Gastrocnemius medialis (tissue), 4 donors: ENCODE measurements around the gene SGMS1.

Experiments used
- CTCF ChIP-seq, 5 experiments: fragments of 450-650 bp in 3 of 5; fragments of 200-600 bp in 2 of 5; sonication (generic) in 2 of 5; IDR thresholded peaks in 4 of 5; conservative IDR thresholded peaks in 1 of 5; 1 replicate in 4 of 5; 2 replicates in 1 of 5; pipeline ENCODE4 v1.5.1; 2016 to 2019; ENCODE audit warnings: antibody characterized with exemption in 5 of 5, mild to moderate bottlenecking in 3 of 5, moderate library complexity in 3 of 5
- POLR2A ChIP-seq, 2 donors: fragments of 450-650 bp; IDR thresholded peaks; one replicate each; pipeline ENCODE4 v1.6.1; 2017; ENCODE audit warnings: antibody characterized with exemption in 2 of 2, mild to moderate bottlenecking in 2 of 2, moderate library complexity in 2 of 2

GRCh38 chr10:50620899-50621298, 2.9 kb downstream of the SGMS1 start:
- TF ChIP-seq CTCF (IDR thresholded peaks at IDR 0.05 in 4 of 5, conservative IDR thresholded peaks at IDR 0.05 in 1 of 5) = no peak
- no peak for TF ChIP-seq POLR2A (IDR thresholded peaks at IDR 0.05)
